ENCODE results near the gene PRRX2. TPM values are rescaled to one million over a fixed set of nuclear protein-coding genes. Genes with fewer than 3 reads are reported as not detected.

Gene PRRX2
- total RNA-seq, 1 donor from 2014 or later: not detected

- no peak for TF ChIP-seq CTCF (IDR thresholded peaks at IDR 0.05; ENCODE audit: insufficient read depth, low read length, severe bottlenecking)
- DNase-seq (ENCODE audit: low read depth) (no peak), FAIRE-seq (no peak)
- Histone ChIP-seq H3K36me3 (ENCODE audit: control insufficient read depth, insufficient read depth, low read length) (no peaks in the 10 kb centered on the region), H3K4me3 (ENCODE audit: low read depth, low read length) (no peak overlapping the region), H3K27me3 (ENCODE audit: control insufficient read depth, insufficient read depth, low read length) (peaks cover 23% of the 10 kb centered on the region)
Observed at GRCh38 chr9:129701549-129701948, 36.1 kb downstream of the PRRX2 start.

GRCh38 chr9:129702589-129703520, 37.4 kb downstream of the PRRX2 start:
- Histone ChIP-seq H3K36me3 (ENCODE audit: control insufficient read depth, insufficient read depth, low read length) (no peaks in the 10 kb centered on the region), H3K27me3 (ENCODE audit: control insufficient read depth, insufficient read depth, low read length) (peaks cover 17% of the 10 kb centered on the region), H3K4me3 (ENCODE audit: low read depth, low read length) (no peak overlapping the region)
- no peak for FAIRE-seq
- TF ChIP-seq CTCF (IDR thresholded peaks at IDR 0.05; ENCODE audit: insufficient read depth, low read length, severe bottlenecking): no peak
- DNase-seq (ENCODE audit: low read depth): peak; percentile 74

- H3K36me3 ChIP-seq (ENCODE audit: control insufficient read depth, insufficient read depth, low read length): no peaks in the 10 kb centered on the region
- H3K27me3 ChIP-seq (ENCODE audit: control insufficient read depth, insufficient read depth, low read length): peaks cover 9% of the 10 kb centered on the region
- FAIRE-seq: no peak
- no peak overlapping the region for H3K4me3 ChIP-seq (ENCODE audit: low read depth, low read length)
- no peak for DNase-seq (ENCODE audit: low read depth)
- no peak for TF ChIP-seq CTCF (IDR thresholded peaks at IDR 0.05; ENCODE audit: insufficient read depth, low read length, severe bottlenecking)
Observed at GRCh38 chr9:129703667-129704355, 38.4 kb downstream of the PRRX2 start.

GRCh38 chr9:129704807-129705206, 39.4 kb downstream of the PRRX2 start:
- H3K36me3 ChIP-seq (ENCODE audit: control insufficient read depth, insufficient read depth, low read length): no peaks in the 10 kb centered on the region
- FAIRE-seq (no peak), DNase-seq (ENCODE audit: low read depth) (no peak)
- H3K27me3 ChIP-seq (ENCODE audit: control insufficient read depth, insufficient read depth, low read length): peaks cover 6% of the 10 kb centered on the region
- no peak for TF ChIP-seq CTCF (IDR thresholded peaks at IDR 0.05; ENCODE audit: insufficient read depth, low read length, severe bottlenecking)
- no peak overlapping the region for H3K4me3 ChIP-seq (ENCODE audit: low read depth, low read length)

GRCh38 chr9:129708793-129709192, 43.3 kb downstream of the PRRX2 start:
- FAIRE-seq (no peak), DNase-seq (ENCODE audit: low read depth) (no peak)
- Histone ChIP-seq H3K4me3 (ENCODE audit: low read depth, low read length) (no peak overlapping the region), H3K36me3 (ENCODE audit: control insufficient read depth, insufficient read depth, low read length) (no peaks in the 10 kb centered on the region), H3K27me3 (ENCODE audit: control insufficient read depth, insufficient read depth, low read length) (peaks cover 2% of the 10 kb centered on the region)
- TF ChIP-seq CTCF (IDR thresholded peaks at IDR 0.05; ENCODE audit: insufficient read depth, low read length, severe bottlenecking): no peak
